Inflammatory macrophage (primary cell): ENCODE results near the gene RHOH.
A peak's percentile ranks its signal among the peaks of the same experiment; 100 is the strongest.
"Not testable (repeated sequence)": the region's sequence is repeated elsewhere in the genome, so short reads cannot be mapped to it uniquely, and the experiment has no call there.

Source experiments
- DNase-seq, 2 donors: peaks; one replicate each; pipeline ENCODE4 v3.0.0-alpha.2; 2020 to 2022

The RHOH gene

GRCh38 chr4:40262077-40262528 is 65.3 kb downstream of the RHOH start:
- DNase-seq = no peak

- DNase-seq = no peak
Observed at GRCh38 chr4:40262861-40263260, 66.0 kb downstream of the RHOH start.

DNA sequence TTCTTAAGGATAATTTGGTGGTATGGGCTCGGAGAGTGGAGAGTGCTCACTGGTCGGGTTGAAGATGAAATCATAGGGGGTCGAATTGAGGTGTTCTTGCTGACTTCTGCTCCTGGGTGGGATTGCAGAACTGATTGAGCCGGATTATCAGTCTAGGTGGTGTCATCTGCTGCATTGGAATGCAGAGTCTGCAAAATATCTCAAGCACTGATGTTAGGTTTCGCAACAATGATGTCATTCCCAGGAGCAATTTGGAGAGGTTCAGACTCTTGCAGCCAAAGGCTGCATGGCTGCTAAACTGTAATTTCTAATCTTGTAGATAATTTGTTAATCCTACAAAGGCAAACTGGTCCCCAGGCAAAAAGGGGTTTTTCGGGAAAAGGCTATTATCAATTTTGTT is 67.7 kb downstream of the RHOH start:
- peak; percentile 19 to 53 for DNase-seq

- DNase-seq = no peak
Observed at GRCh38 chr4:40264995-40265909, 68.4 kb downstream of the RHOH start.

GRCh38 chr4:40265910-40266274 is 69.1 kb downstream of the RHOH start:
- no peak for DNase-seq

DNA sequence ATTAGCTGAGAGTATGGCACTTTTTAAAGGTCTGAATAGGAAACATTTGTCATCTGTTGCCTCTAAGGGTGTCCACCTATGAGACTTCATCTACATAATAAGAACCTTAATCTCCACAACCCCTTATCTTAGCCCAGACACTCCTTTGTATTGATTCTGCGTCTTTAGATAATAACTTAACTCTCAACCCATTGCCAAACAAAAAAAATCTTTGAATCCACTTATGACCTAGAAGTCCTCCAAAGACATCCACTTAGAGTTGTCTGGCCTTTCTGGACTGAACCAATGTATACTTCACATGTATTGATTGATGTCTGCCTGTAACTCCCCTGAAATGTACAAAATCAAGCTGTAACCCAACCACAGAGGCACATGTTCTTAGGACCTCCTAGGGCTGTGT is 72.3 kb downstream of the RHOH start:
- no peak for DNase-seq

DNA sequence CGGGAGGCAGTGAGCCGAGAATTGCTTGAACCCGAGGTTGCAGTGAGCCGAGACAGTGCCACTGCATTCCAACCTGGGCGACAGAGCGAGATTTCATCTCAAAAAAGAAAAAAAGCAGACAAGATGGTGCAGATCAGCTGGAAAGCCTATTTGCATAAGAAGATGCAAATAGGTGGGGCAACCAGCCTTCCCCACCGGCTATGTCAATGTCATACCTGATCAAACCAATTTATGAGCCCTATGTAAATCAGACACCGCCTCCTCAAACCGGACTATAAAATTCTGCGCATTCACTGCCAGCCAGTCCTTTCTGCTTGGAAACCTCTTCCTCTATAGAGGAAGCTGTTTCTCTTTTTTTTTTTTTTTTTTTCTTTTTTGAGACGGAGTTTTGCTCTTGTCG is 73.8 kb downstream of the RHOH start:
- DNase-seq = no peak

GRCh38 chr4:40275065-40275730 is 78.4 kb downstream of the RHOH start:
- no peak for DNase-seq

DNA sequence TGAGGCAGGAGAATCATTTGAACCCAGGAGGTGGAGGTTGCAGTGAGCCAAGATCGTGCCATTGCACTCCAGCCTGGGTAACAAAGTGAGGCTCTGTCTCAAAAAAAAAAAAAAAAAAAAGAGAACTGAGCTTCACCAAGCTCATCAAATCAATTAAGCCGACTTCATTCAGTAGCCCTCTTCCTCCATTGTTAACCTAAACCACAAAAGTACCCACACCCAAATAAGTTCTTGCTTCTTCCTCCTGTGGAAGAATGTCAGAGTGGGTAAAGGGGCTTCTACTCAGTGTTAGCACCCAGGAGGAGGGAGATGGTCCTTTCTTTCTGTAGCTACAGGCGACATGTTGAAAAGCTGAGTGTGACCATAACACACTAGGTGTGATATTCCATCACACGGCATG is 79.7 kb downstream of the RHOH start:
- DNase-seq = no peak

DNA sequence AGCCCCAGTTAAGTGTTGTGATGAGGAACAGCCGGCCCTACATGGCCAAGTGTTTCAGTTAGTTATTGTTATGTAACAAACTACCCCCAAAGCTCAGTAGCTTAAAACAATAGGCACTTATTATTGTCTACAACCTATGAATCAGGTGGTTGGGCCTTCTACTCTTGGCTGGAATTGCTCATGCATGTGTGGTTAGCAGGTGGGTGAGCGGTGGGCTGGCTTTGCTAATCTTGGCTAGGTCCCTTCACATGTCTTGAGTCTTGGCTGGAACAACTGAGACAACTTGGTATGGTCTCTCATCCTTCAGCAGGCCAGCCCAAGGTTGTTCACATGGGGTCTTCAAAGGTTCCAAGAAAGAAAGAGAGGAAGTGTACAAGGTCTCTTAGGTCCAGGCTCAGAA is 83.8 kb downstream of the RHOH start:
- no peak for DNase-seq

- no peak for DNase-seq
Observed at GRCh38 chr4:40281099-40281498, 84.3 kb downstream of the RHOH start.

DNA sequence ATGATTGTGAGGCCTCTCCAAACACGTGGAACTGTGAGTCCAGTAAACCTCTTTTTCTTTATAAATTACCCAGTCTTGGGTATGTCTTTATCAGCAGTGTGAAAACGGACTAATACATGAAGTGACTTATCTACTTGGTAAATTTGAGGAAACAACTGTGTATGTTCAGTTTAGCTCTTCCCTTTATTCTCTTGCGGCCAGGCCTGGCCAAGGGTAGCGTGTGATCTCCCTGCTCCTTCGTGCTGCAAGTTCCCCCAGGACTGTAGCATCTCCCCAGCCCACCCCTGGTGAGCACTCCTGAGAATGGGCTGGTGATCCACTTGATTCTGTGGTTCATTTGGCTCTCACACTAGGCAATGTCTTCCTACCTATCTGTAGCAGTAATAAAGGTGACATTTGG is 85.1 kb downstream of the RHOH start:
- DNase-seq = peak in 1 of 2 donors; percentile 42

- DNase-seq = not testable (repeated sequence)
Observed at GRCh38 chr4:40282857-40283256, 86.0 kb downstream of the RHOH start.

GRCh38 chr4:40283413-40283812 is 86.6 kb downstream of the RHOH start:
- DNase-seq = no peak

GRCh38 chr4:40283968-40284367 is 87.1 kb downstream of the RHOH start:
- DNase-seq = no peak

DNA sequence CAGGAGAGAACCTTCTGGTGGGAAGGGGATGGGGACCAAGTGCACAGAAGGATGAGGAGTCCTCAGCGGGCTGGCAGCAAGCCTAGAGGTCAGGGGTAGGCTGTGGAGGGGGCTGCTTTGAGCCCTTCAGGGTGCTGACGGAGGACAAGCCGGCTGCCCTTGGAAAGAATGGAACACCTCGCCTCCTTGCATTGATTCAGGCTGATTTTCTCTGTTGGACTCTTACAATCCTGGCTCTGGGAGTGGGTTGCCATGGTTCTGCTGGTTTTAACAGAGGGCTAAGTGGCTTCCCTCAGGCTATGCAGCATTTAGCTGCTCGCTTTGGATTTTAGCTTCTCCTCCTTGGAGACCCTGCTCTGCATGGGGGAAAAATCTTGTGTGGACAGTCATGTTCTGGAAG is 88.9 kb downstream of the RHOH start:
- DNase-seq = no peak

DNA sequence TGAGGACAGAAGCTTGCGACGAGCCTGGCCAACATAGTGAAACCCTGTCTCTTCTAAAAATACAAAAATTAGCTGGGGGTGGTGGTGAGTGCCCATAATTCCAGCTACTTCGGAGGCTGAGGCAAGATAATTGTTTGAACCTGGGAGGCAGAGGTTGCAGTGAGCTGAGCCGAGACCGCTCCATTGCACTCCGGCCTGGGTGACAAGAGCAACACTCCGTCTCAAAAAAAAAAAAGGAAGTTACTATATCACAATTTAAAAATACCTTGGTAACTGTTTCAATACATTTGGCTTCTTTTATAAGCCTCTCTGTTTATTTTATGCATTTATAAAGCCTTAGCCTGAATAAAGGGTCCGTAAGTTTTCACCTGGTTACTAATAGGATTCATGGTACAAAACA is 91.7 kb downstream of the RHOH start:
- DNase-seq = no peak

GRCh38 chr4:40289366-40290188 is 92.7 kb downstream of the RHOH start:
- DNase-seq = peak; percentile 20 to 44

DNA sequence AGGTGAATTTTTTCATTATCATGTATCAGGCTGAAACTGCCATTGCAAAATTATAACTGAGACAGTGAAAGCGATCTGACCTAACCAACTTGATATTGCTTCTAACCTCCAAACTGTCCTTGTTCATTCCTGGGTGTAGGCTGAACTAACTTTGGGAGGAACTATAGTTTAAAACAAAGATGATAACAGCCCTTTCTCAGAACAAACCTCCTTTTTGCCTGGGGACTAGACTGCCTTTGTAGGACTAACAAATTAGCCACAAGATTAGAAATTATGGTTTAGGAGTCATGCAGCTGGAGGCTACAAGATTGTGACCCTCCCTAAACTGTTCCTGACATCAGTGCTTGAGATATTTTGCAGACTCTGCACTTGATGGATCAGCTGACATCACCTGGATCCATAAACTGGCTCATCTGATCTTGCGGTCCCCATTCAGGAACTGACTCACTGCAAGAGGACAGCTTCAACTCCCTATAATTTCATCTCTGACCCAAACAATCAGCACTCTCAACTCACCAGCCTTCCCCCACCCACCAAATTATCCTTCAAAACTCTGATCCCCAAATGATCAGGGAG is 93.9 kb downstream of the RHOH start:
- DNase-seq = not testable (repeated sequence)

- DNase-seq = peak; percentile 70 to 80
Observed at GRCh38 chr4:40292313-40292759, 95.5 kb downstream of the RHOH start.

DNA sequence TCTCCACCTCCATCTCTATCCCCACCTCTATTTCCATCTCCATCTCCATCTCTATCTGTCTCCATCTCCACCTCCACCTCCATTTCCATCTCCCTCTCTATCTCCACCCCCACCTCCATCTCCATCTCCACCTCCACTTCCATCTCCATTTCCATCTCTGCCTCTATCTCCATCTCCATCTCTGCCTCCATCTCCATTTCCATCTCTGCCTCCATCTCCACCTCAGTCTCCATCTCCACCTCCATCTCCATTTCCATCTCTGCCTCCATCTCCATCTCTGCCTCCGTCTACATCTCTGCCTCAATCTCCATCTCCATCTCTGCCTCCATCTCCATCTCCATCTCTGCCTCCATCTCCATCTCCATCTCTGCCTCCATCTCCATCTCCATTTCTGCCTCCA is 97.5 kb downstream of the RHOH start:
- no peak for DNase-seq

DNA sequence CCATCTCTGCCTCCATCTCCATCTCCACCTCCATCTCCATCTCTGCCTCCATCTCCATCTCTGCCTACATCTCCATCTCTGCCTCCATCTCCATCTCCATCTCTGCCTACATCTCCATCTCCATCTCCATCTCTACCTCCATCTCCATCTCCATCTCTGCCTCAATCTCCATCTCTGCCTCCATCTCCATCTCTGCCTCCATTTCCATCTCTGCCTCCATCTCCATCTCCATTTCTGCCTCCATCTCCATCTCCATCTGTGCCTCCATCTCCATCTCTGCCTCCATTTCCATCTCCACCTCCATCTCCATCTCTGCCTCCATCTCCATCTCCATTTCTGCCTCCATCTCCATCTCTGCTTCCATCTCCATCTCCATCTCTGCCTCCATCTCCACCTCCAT is 98.2 kb downstream of the RHOH start:
- DNase-seq = not testable (repeated sequence)

GRCh38 chr4:40295572-40295971 is 98.7 kb downstream of the RHOH start:
- no peak for DNase-seq
